HepG2 (cell line): ENCODE measurements around the gene CDK2. TPM values are rescaled to one million over a fixed set of nuclear protein-coding genes. Genes with fewer than 3 reads are reported as not detected.

ENCODE experiments used
- ATAD3A ChIP-seq: sonication (generic); formaldehyde crosslinking; IDR thresholded peaks from 2 replicates; pipeline ENCODE4 v1.4.0; 2020; ENCODE audit warnings: missing genetic modification reagents
- BORCS8-MEF2B ChIP-seq: sonication (generic); formaldehyde crosslinking; IDR thresholded peaks from 2 replicates; pipeline ENCODE4 v1.8.0; 2022; ENCODE audit warnings: mild to moderate bottlenecking, missing genetic modification reagents
- BRCA1 ChIP-seq: sonication (generic); formaldehyde crosslinking; IDR thresholded peaks from 2 replicates; pipeline ENCODE4 v1.4.0; 2020; ENCODE audit warnings: missing genetic modification reagents
- BRF2 ChIP-seq: sonication (generic); formaldehyde crosslinking; IDR thresholded peaks from 2 replicates; pipeline ENCODE4 v1.8.1; 2022; ENCODE audit warnings: mild to moderate bottlenecking, missing genetic modification reagents
- EED ChIP-seq: sonication (generic); formaldehyde crosslinking; IDR thresholded peaks from 2 replicates; pipeline ENCODE4 v1.5.0; 2020; ENCODE audit warnings: mild to moderate bottlenecking, missing genetic modification reagents
- FOXO4 ChIP-seq: sonication (generic); formaldehyde crosslinking; conservative IDR thresholded peaks from 2 replicates; pipeline ENCODE4 v1.8.1; 2023; ENCODE audit warnings: missing genetic modification reagents
- GABPB1 ChIP-seq: IDR thresholded peaks from 2 replicates; pipeline ENCODE4 v1.6.1; 2016; ENCODE audit warnings: mild to moderate bottlenecking, missing genetic modification reagents, moderate library complexity, missing compliant biosample characterization
- HMG20A ChIP-seq: IDR thresholded peaks from 2 replicates; pipeline ENCODE4 v1.6.1; 2016; ENCODE audit warnings: borderline replicate concordance
- HNRNPL ChIP-seq: fragments of 200-400 bp; formaldehyde crosslinking; IDR thresholded peaks from 2 replicates; pipeline ENCODE4 v1.6.1; 2017; ENCODE audit warnings: mild to moderate bottlenecking, low read depth, low read length
- KAT7 ChIP-seq: IDR thresholded peaks from 2 replicates; pipeline ENCODE4 v1.6.1; 2018; ENCODE audit warnings: borderline replicate concordance, missing compliant biosample characterization
- MED13 ChIP-seq: sonication (generic); formaldehyde crosslinking; IDR thresholded peaks from 2 replicates; pipeline ENCODE4 v1.5.0; 2020; ENCODE audit warnings: missing genetic modification reagents
- PAWR ChIP-seq: sonication (generic); formaldehyde crosslinking; IDR thresholded peaks from 2 replicates; pipeline ENCODE4 v1.4.0; 2020; ENCODE audit warnings: missing genetic modification reagents, mild to moderate bottlenecking, borderline replicate concordance
- POLR2AphosphoS2 ChIP-seq: IDR thresholded peaks from 2 replicates; pipeline ENCODE4 v1.6.1; 2011; ENCODE audit warnings: low read depth, low read length, improper control_type of control experiment
- PREB ChIP-seq: sonication (generic); formaldehyde crosslinking; IDR thresholded peaks from 2 replicates; pipeline ENCODE4 v1.4.0; 2020; ENCODE audit warnings: missing genetic modification reagents
- RCOR2 ChIP-seq: IDR thresholded peaks from 2 replicates; pipeline ENCODE4 v1.6.1; 2016; ENCODE audit warnings: missing biosample characterization, missing genetic modification reagents
- RFX5 ChIP-seq: IDR thresholded peaks from 2 replicates; pipeline ENCODE4 v1.6.1; 2011; ENCODE audit warnings: low read depth, low read length, improper control_type of control experiment
- SAP130 ChIP-seq: IDR thresholded peaks from 2 replicates; pipeline ENCODE4 v1.6.1; 2016; ENCODE audit warnings: low read depth
- SIN3A ChIP-seq: IDR thresholded peaks from 2 replicates; pipeline ENCODE4 v1.6.1; 2011; ENCODE audit warnings: low read depth, mild to moderate bottlenecking, control low read depth, low read length, borderline replicate concordance
- SKI ChIP-seq: fragments of 450-650 bp; IDR thresholded peaks from one replicate; pipeline ENCODE4 v1.6.1; 2018; ENCODE audit warnings: mild to moderate bottlenecking; ENCODE audit not compliant: partially characterized antibody
- TFE3 ChIP-seq: IDR thresholded peaks from 2 replicates; pipeline ENCODE4 v1.6.1; 2016
- THAP11 ChIP-seq: IDR thresholded peaks from 2 replicates; pipeline ENCODE4 v1.6.1; 2016; ENCODE audit warnings: missing biosample characterization, missing genetic modification reagents
- ZNF124 ChIP-seq: sonication (generic); formaldehyde crosslinking; IDR thresholded peaks from 2 replicates; pipeline ENCODE4 v1.4.0; 2020; ENCODE audit warnings: missing genetic modification reagents
- ZNF207 ChIP-seq: fragments of 450-650 bp; IDR thresholded peaks from 2 replicates; pipeline ENCODE4 v1.6.1; 2016; ENCODE audit warnings: antibody characterized with exemption, borderline replicate concordance
- ZNF296 ChIP-seq: sonication (generic); formaldehyde crosslinking; conservative IDR thresholded peaks from 2 replicates; pipeline ENCODE4 v1.5.0; 2020; ENCODE audit warnings: mild to moderate bottlenecking, missing genetic modification reagents
- ZNF382 ChIP-seq: sonication (generic); formaldehyde crosslinking; IDR thresholded peaks from 2 replicates; pipeline ENCODE4 v1.5.0; 2020; ENCODE audit warnings: missing genetic modification reagents, mild to moderate bottlenecking, borderline replicate concordance
- ZNF460 ChIP-seq: sonication (generic); formaldehyde crosslinking; IDR thresholded peaks from 2 replicates; pipeline ENCODE4 v1.5.1; 2020; ENCODE audit warnings: missing genetic modification reagents, mild to moderate bottlenecking, borderline replicate concordance
- ZNF674 ChIP-seq: sonication (generic); formaldehyde crosslinking; IDR thresholded peaks from 2 replicates; pipeline ENCODE4 v1.5.0; 2020; ENCODE audit warnings: low read depth, mild to moderate bottlenecking, missing genetic modification reagents
- ZNF7 ChIP-seq: IDR thresholded peaks from 2 replicates; pipeline ENCODE4 v1.6.1; 2016; ENCODE audit warnings: missing biosample characterization, missing genetic modification reagents
- polyA plus RNA-seq, 8 experiments: library from polyadenylated mRNA; depleted of rRNA in 3 of 8; stranded (reverse) in 7 of 8; unstranded in 1 of 8; fragments of >200 nt; fragmentation: Illumina TruSeq in 4 of 8; extraction: Trizol in 4 of 8; gene quantifications; 2 replicates each; pipeline versions ENCODE4 v1.2.1 to v1.2.3, GENCODE V29; 2011 to 2016; ENCODE audit warnings: low read depth in 4 of 8, missing spikeins in 1 of 8, mixed read lengths in 1 of 8; ENCODE audit not compliant: insufficient read depth in 1 of 8
- total RNA-seq, 5 experiments: library from RNA; depleted of rRNA; stranded (reverse); fragments of >200 nt; fragmentation: Illumina TruSeq; extraction: Trizol; gene quantifications; 2 replicates each; pipeline ENCODE4 v1.2.3, GENCODE V29; 2016; ENCODE audit warnings: low read depth in 1 of 5

CDK2 gene
- total and polyA plus RNA-seq, 2 of the 13 experiments (the other 11 are each of a cell fraction or from before 2014, with no cell fraction given): 47.5 to 52.6 TPM

GRCh38 chr12:55966408-55967281, at the start of gene CDK2 (continued):
- TF ChIP-seq HNRNPL: no peak
- no peak for TF ChIP-seq ZNF460 (CRISPR knock-in tag)
- TF ChIP-seq SKI: no peak
- no peak for TF ChIP-seq ZNF674
- no peak for TF ChIP-seq ATAD3A (CRISPR knock-in tag)
- no peak for TF ChIP-seq PREB (CRISPR knock-in tag)
- no peak for TF ChIP-seq ZNF382 (CRISPR knock-in tag)
- TF ChIP-seq ZNF296 (CRISPR knock-in tag): no peak
- no peak for TF ChIP-seq EED (CRISPR knock-in tag)
- no peak for TF ChIP-seq BRCA1
- TF ChIP-seq RCOR2: no peak
- no peak for TF ChIP-seq THAP11 (CRISPR knock-in tag)
- peak; percentile 84 for TF ChIP-seq SAP130 (CRISPR knock-in tag)
- TF ChIP-seq TFE3: no peak; the same call in 1 of the 2 replicates
- no peak for TF ChIP-seq RFX5
- TF ChIP-seq FOXO4: no peak
- no peak for TF ChIP-seq ZNF207
- no peak for TF ChIP-seq KAT7 (CRISPR knock-in tag)
- no peak for TF ChIP-seq HMG20A (CRISPR knock-in tag)
- no peak for TF ChIP-seq ZNF7 (CRISPR knock-in tag)
- no peak for TF ChIP-seq BRF2 (CRISPR knock-in tag)
- TF ChIP-seq ZNF124: no peak
- TF ChIP-seq SIN3A: peak; percentile 73; the same call in 1 of the 2 replicates
- TF ChIP-seq BORCS8-MEF2B (CRISPR knock-in tag): no peak
- TF ChIP-seq POLR2AphosphoS2: no peak
- peak; percentile 49 for TF ChIP-seq GABPB1 (CRISPR knock-in tag)
- TF ChIP-seq PAWR (CRISPR knock-in tag): no peak
- no peak for TF ChIP-seq MED13 (CRISPR knock-in tag)
